HG03457 (cell line): ENCODE results near the gene RCBTB1.

ENCODE experiments used
- ATAC-seq: cut with Tn5 transposase; IDR thresholded peaks from one replicate; pipeline ENCODE4 v1.9.1; 2021; ENCODE audit warnings: moderate number of reproducible peaks; ENCODE audit not compliant: unreplicated experiment

Gene RCBTB1

DNA sequence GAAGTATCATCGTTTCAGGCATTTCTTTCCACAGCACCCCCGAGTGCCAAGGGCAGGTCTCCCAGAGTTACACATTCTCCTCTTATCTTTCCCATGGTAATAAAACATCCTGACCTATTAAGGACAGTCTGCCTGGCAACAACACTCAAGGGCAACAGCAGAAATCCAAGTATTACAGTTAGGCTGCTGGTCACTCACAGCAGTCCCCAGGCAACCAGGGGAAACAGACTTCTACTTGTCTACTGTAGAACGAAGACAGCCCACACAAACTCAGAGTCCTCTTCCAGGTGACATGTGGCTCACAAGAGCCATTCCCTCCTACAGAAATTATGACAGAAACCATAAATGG lies 24.3 kb downstream of the RCBTB1 start:
- no peak for ATAC-seq

DNA sequence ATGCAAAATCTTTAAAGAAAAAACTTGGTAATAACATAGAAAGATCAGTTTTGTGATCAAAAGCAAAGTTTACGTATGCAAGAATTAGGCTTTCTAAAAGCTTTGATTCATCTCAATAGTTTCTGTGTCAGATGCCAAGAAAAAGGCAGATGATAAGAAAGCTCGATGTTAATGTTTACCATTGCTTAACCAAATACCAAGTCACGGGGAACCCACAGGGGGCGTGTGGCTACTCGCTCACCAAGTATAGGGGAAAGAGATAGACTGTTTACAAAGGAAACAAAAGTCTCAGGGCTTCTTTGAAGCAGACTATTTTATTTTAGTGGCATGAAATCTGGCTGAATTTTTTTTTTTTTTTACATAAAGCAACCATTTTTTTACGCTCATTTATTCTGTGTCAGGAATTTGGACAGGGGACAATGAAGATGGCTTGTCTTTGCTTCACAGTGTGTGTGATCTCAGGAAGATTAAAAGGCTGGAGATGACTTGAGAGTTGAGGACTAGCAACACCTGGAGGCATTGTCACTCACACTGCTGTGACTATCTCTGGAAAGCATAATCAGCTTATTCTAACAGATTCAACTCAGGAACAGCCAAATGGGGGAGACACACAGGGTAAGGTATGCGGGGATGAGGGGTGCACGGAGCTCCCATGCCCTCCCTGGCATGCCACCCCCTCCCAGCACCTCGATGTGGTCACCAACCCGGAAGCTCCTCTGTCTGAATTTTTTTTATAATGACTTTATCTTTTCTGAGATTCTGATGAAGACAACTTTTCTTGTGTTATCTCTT lies 24.9 kb downstream of the RCBTB1 start:
- no peak for ATAC-seq

DNA sequence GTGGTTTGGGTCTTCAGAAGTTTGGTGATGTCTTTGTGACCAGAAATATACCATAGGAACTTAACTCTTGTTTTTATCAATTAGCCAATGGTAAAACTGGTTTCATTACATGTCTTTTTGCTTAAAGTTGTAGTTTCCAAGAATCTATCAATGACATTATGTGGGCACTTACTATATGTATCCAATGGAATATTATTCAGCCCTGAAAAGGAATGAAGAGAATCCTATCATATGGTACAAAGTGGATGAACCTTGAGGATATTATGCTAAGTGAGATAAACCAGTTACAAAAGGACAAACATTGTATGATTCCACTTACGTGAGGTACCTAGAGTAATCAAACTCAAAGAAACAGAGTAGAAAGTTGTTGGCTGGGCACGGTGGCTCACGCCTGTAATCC lies 26.4 kb downstream of the RCBTB1 start:
- no peak for ATAC-seq

DNA sequence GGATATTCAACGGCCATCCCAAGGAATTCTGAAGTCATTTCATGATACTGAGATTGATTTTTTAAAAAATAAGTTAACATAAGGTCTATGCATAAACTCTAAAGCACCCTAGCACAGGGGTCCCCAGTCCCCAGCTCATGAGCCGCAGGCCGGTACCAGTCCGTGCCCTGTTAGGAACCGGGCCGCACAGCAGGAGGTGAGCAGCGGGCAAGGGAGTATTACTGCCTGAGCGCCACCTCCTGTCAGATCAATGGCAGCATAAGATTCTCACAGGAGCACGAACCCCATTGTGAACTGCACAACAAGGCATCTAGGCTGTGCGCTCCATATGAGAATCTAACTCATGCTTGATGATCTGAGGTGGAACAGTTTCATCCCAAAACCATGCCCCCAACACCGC lies 31.0 kb downstream of the RCBTB1 start:
- ATAC-seq = no peak

DNA sequence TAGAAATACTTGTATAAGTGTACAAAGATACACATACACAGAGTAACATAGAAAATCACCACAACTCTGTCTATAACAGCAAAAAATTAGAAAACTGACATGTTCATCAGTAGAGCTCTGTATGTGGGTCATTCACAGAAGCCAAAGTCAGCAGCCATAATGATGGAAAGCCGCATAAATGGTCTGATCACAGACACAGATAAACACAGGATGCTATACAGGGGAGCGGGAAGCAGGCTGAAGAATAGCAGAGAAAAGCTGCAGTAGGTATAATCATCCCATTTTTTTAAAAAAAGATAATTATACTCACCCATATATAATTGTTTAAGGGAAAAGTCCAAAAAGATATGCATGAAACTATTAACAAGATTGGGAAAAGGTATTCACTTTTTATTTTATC lies 31.5 kb downstream of the RCBTB1 start:
- no peak for ATAC-seq

DNA sequence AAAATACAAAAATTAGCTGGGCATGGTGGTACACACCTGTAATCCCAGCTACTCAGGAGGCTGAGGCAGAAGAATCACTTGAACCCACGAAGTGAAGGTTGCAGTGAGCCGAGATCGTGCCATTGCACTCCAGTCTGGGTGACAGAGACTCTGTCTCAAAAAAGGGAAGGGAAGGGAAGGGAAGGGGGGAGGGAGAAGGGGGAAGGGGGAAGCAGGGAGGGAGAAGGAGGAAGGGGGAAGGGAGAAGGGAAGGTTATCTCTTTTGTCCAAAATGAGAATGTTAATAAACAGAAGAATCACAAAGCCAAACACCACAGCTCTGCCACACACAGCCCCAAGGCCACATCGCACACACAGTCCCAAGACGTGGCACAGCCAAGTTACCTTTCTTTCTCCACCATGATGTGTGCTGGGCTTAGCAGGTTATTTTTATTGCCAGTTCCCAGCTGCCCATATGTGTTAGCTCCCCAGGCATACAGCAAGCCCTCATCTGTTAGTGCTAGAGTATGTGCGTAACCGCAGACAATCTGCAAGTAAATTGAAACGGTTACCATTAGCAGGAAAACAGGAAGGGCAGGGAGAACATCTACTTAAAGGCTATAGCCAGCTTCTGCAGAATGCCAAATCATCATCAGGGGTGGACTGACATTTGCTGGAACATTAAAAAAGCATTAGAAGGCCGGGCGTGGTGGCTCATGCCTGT lies 34.3 kb downstream of the RCBTB1 start:
- no peak for ATAC-seq

DNA sequence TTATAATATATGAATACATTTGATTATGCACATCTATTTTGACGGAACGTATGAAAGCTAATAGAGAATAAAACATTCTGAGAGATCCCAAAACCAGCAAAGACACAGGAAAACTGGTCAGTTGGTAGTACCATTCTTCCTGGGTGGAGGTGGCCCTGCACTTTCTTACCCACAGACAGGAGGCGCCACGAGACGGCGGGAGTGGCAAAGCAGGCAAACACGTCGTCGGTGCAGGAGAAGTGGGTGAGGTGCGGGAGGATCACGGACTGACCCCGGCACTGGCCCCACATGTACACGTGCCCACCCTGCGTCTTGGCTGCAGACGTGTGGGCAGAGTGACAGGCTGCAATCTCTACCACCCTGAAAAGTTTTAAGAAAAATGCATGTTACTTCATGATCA lies 36.1 kb downstream of the RCBTB1 start:
- no peak for ATAC-seq

DNA sequence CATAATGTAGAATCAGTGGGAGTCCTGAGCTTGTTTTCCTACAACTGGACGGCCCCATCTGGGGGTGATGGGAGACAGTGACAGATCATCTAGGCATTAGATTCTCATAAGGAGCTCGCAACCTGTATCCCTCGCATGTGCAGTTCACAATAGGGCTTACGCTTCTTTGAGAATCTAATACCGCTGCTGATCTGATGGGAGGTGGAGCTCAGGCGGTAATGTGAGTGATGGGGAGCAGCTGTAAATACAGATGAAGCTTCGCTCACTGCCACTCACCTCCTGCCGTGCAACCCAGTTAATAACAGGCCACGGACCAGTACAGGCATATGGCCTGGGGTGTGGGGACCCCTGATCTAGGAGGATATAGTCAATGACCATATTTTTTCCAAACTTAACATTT lies 38.8 kb downstream of the RCBTB1 start:
- ATAC-seq = no peak

DNA sequence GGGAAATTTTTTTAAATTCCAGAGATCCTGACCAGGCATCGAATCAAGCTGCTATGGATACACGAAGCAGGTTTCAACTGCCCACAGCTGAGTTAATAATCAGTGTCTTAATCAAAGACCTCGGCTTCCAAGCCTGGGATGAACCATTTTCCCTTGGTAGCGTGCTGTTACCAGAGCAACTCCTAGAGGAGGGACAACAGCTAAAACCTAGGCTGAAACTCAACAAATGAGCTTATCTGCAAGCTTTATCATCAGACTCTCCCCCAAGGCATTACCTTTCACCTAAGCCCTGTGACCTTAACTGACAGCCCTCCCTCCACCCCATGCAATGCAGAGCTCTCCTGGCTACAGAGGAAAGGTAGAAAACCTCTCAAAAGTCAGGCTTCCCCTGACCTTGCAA lies 39.7 kb downstream of the RCBTB1 start:
- no peak for ATAC-seq

DNA sequence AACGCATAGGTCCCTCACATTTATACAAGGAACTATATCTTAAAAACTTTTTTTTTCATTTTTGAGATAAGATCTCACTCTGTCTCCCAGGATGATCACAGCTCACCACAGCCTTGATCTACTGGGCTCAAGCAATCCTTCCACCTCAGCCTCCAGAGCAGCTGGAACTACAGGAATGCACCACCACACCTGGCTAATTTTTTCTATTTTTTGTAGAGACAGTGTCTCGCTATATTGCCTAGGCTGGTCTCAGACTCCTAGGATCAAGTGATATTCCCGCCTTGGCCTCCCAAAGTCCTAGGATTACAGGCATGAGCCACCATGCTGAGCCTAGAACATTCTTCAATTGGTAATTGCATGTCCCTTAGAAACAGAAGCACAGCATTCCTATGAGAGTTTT lies 41.7 kb downstream of the RCBTB1 start:
- no peak for ATAC-seq

DNA sequence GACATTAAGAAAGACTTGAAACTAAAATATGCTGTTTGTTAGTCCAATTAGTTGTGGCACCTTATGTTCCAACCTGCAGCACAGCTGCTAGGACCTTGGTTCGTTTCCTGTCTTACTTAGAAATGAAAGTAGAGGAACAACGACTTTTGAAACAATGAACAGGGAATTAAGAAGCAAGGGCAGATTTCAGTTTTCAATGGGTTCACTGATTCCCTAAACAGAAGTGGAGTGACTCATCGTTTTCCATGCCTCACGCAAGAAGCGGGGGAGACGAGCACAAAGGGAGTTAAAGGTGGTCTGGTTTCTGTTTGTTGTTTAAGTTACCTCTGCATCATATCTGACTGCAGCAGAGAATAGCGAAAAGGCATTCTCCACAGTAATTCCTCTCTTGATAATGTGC lies 44.8 kb downstream of the RCBTB1 start:
- ATAC-seq = no peak

DNA sequence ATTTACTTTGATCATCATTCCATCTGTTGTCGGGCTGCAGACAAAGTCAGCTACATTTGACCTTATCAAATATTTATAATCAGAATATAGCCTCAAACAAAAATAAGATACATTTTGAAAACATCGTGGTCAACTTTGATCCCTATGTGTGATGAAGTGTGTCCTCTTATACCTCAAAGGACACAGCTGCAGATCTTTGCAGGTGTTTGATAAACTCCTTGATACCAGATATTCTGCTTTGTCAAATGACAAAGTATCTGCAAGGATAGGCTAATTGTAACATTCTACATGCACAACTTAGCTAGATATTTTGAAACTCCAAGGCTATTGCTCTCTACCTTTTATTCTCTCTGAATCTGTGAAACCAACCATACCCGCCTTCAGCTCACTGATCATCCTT lies 45.6 kb downstream of the RCBTB1 start:
- no peak for ATAC-seq

DNA sequence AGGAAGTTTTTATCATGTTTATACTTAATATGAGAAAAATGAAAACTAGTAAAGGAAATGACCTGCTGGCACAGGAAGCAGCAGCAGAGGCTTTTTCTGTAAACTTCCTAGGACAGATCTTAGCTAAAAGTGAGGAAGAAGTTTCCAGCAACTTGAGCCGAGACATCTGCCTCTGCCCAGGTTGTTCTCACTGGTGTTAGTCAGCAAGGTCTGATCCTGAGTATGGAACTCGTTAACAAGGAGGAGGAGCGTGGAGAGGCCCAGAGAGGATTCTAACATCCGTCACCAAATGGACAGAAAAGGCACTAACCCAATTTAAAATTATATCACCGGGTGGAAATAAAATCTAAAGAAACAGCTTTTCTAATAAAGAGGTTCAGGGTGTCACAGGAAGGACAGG lies 46.0 kb downstream of the RCBTB1 start:
- ATAC-seq = no peak

DNA sequence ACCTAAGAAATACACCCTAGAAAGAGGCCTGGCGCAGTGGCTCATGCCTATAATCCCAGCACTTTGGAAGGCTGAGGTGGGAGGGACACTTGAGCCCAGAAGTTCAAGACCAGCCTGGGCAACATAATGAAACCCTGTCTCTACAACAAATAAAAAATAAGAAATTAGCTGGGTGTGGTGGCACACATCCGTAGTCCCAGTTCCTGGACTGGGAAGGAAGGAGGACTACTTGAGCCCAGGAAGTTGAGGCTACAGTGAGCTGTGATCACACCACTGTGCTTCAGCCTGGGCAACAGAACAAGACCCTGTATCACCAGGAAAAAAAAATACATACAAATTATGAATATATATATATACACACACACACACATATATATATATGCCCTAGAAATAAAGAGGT lies 47.0 kb downstream of the RCBTB1 start:
- no peak for ATAC-seq

DNA sequence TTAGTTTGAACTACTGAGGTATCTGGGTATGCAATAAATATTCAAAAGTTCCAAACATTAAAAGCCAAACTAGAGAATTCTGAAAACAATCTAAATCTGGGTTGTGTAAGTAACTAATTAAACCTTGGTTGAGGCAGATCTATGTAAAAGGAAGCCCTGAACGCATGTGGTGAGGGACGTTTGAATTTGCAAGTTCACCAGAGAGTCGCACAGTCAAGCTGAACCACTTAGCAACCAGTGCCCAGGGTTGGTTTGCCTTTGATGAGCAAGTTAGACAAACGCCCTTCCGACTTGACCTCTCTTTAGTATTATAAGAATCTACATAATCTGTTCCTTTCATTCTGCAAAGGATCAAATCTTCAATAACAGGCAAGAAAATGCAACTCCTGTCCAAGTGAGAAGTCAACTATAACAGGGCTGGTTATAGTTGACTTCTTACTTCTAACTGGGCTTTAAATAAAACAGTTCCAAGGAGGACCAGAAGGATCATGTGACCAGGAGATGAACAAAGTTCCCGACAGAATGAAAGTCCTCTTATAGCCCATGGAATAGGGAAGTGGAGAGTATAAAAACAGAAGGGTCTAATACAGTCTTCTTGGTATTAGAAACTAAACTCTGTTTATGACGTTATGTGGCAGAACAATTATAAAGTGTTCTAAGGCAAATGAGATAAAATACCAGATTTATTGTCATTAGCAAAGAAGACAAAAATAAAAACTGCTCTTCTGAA lies 49.0 kb downstream of the RCBTB1 start:
- no peak for ATAC-seq

DNA sequence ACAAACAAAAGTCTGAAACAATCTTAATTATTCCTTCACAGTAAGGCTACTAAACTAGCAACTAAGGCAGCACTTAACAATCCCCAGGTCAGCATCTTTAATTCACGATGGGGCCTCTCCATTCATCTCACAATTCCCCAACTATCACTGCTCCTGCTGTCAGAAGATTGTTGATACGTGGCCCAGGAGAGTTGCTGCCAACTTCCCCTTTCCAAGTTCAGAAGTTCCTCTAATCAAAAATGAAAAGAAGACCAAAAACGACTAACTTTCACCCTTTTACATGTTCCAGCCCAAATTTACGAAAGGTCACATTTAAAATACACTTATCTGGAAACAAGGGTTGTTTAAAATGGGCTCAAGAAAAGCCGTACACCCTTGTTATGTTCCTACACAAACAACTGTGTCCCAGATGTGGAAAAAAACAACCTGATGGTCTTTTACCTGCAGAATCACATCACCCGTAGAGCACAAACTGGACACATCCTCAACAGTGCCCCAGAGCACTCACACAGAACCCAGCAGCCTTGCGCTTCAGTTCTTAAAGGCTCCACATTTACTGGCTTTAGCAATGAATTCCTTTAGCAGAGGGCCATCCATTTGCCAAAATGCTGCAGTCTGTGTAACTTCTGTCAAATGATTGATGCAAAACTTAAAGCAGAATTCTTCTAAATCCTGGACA lies 51.6 kb downstream of the RCBTB1 start:
- ATAC-seq = no peak

DNA sequence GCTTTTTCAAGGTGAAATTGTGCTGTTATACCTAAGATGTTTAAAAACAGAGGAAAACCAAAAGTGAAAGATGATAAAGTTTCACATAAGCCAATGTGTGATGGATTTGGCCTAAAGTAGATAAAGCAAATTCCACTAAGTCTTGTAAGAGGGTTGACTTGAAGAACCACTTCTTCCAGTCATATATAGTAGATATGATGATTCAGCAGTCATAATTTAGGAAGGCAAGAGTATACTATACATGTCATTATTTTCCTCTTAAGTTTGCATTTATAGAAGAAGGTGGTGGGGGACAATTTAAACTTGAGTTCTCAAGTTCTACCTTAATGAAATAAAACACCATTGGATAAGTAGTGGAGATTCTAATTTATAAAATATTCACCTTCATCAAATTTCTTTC lies 52.3 kb downstream of the RCBTB1 start:
- ATAC-seq = no peak

DNA sequence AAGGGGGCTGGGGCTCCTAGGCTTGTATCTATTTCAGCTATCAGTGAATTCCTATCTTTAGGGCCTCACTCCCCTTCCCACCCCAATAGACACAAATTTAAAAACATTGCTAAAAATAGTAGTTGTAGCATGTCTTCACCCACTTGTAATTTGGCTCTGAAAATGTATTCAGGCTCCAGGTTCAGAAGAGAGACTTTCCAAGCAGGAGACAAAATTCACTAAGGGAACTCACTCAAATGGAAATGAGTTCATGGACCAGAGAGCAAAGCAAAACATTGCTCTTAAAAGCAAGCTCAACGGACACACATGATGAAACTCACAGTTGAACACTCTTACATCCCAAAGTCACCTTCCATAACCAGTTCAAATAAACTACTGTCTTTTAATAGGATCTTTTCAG lies 52.8 kb downstream of the RCBTB1 start:
- no peak for ATAC-seq

DNA sequence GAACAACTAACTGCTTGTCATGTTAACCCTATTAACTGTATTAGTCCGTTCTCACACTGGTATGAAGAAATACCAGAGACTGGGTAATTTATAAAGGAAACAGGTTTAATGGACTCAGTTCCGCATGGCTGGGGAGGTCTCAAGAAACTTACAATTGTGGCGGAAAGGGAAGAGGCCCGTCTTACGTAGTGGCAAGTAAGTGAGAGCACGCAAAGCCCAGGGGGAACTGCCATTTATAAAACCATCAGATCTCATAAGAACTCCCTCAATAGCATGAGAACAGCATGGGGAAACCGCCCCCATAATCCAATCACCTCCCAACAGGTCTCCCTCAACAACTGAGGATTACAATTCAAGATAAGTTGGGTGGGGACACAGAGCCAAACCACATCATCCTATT lies 54.9 kb downstream of the RCBTB1 start:
- no peak for ATAC-seq

DNA sequence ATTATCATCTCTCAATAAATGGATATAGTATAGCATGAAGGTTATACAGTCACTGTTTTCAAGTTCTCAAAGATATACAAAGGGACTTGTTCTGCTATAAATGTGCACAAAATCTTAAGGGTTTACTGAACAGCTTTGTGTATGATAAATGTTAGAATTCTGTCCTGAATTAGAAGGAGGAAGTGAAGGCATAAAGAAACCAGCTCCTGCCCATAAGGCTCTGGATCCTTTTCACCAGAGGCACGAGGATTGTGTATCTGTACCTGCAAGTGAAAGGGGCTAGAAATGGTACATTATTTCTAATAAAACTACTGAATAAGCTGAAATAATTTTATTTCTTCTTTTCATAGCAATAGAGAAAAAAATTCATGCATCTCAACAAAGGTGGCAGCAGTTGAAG lies 57.2 kb downstream of the RCBTB1 start:
- no peak for ATAC-seq

DNA sequence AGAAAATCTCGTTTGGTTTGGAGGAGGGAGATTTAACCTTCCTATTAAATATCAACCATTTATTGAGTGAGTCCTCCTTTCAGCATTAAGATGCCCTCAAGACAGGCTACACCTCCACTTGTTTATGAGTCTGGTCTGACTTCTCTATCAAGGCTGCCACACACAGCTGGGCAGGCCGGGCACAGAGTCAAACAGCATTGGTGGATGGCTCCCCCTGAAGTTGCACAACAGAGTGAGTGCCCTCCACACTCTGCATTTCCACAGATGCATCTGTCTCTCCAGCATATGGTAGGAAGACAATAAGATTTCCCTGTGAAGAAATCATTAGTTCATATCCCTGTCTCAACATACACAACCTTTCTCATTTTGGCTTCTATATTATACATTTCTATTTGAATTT lies 58.2 kb downstream of the RCBTB1 start:
- ATAC-seq = no peak
